ENCODE results near the gene TBC1D9B.

Gene TBC1D9B

DNA sequence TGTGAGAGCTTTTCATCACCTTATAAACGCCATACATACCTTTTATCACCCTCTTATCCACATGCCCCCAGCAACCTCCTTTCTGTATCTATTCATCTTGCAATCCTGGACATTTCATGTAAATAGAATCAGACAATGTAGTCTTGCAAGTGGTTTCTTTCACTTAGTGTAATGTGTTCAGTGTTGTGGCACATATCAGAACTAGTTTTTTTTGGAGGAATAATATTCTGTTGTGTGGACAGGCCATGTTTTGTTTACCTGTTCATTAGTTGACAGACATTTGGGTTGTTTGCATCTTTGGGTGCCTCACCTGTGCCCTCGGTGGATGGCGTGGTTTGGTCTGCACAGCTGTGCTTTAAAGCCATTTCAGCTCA lies 85.7 kb downstream of the TBC1D9B start:
- no peak for DNase-seq
- Histone ChIP-seq H3K18ac (ENCODE audit: low read length) (no peak overlapping the region), H2BK15ac (replicated peaks; ENCODE audit: low read depth) (no peak overlapping the region), H3K27me3 (ENCODE audit: insufficient read depth, low read length, poor library complexity) (no peaks in the 10 kb centered on the region), H2BK120ac (ENCODE audit: low read depth, low read length) (no peak overlapping the region), H2BK5ac (ENCODE audit: low read length) (no peak overlapping the region), H3K36me3 (ENCODE audit: control insufficient read depth, insufficient read depth, low read length) (peaks cover 7% of the 10 kb centered on the region), H3K4me3 (ENCODE audit: low read length) (no peak overlapping the region), H4K8ac (ENCODE audit: low read depth, low read length) (no peak overlapping the region), H3K79me2 (ENCODE audit: control insufficient read depth, insufficient read depth, low read length) (peaks cover 12% of the 10 kb centered on the region), H3K79me1 (ENCODE audit: low read length) (peaks cover 14% of the 10 kb centered on the region), H3K27ac (ENCODE audit: low read depth, low read length) (no peak overlapping the region), H4K5ac (ENCODE audit: low read length) (no peak overlapping the region), H3K23ac (ENCODE audit: low read length) (no peak overlapping the region), H3K4ac (ENCODE audit: low read depth, low read length) (no peak overlapping the region), H2AK5ac (ENCODE audit: low read length) (no peak overlapping the region), H3K4me1 (ENCODE audit: control insufficient read depth, low read depth, low read length) (peaks cover 14% of the 10 kb centered on the region), H3K9ac (ENCODE audit: low read length) (peak overlapping the region; percentile 31), H3K4me2 (ENCODE audit: low read length) (peak overlapping the region; percentile 30), H3K56ac (ENCODE audit: low read length) (peak overlapping the region; percentile 75)
- WGBS (ENCODE audit: extremely low coverage, insufficient coverage, low lambda C conversion rate), result no CpG with 5 or more reads among the region's 3 CpGs

DNA sequence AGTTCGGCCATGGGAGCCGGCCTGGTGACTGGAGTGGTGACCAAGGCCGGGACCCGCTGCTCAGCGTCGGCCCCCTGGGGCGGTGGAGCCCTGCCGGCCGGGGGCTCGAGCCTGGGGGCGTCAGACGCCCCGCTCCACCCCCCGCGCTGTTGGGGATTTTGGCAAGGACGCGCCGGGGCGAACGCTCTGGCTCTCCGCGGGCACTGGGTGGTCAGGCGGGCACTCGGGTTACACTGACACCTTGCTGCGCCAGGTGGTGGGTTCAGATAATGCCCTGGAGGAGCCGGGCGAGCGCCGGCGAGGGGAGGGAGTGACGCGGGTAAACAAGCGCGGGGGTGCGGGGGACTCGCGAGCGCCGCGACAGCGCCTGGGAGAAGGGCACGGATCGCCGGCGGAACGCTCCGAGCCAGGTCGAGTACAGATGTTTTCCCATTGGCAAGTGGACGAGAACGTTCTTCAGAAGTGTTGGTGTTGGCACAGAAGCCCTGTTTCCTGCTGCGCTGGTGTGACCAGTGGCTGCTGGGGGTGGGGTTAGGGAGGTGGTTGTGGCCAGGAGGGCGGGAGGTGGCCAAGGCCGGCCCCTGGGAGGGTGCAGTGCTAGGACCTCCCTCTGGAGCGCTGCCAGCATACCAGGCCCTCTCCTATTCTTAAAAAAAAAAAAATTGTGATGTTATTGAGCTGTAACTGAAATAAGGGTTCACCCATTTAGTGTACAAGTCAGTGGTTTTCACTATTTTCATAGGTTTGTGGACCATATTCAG lies 86.2 kb downstream of the TBC1D9B start:
- Histone ChIP-seq H2BK5ac (ENCODE audit: low read length) (no peak overlapping the region), H3K4ac (ENCODE audit: low read depth, low read length) (no peak overlapping the region), H3K4me2 (ENCODE audit: low read length) (peak overlapping the region; percentile 30), H3K56ac (ENCODE audit: low read length) (peak overlapping the region; percentile 94), H3K18ac (ENCODE audit: low read length) (peak overlapping the region; percentile 71), H3K27ac (ENCODE audit: low read depth, low read length) (peak overlapping the region; percentile 83), H2BK15ac (replicated peaks; ENCODE audit: low read depth) (no peak overlapping the region), H4K5ac (ENCODE audit: low read length) (no peak overlapping the region), H3K79me1 (ENCODE audit: low read length) (peaks cover 14% of the 10 kb centered on the region), H4K8ac (ENCODE audit: low read depth, low read length) (no peak overlapping the region), H3K79me2 (ENCODE audit: control insufficient read depth, insufficient read depth, low read length) (peaks cover 12% of the 10 kb centered on the region), H3K4me1 (ENCODE audit: control insufficient read depth, low read depth, low read length) (peaks cover 14% of the 10 kb centered on the region), H3K27me3 (ENCODE audit: insufficient read depth, low read length, poor library complexity) (no peaks in the 10 kb centered on the region), H3K9ac (ENCODE audit: low read length) (peak overlapping the region; percentile 96), H2BK120ac (ENCODE audit: low read depth, low read length) (no peak overlapping the region), H2AK5ac (ENCODE audit: low read length) (no peak overlapping the region), H3K4me3 (ENCODE audit: low read length) (peak overlapping the region; percentile 44), H3K36me3 (ENCODE audit: control insufficient read depth, insufficient read depth, low read length) (peaks cover 6% of the 10 kb centered on the region), H3K23ac (ENCODE audit: low read length) (peak overlapping the region; percentile 95)
- WGBS (ENCODE audit: extremely low coverage, insufficient coverage, low lambda C conversion rate), result no CpG with 5 or more reads among the region's 54 CpGs
- DNase-seq, result peak; percentile 90

DNA sequence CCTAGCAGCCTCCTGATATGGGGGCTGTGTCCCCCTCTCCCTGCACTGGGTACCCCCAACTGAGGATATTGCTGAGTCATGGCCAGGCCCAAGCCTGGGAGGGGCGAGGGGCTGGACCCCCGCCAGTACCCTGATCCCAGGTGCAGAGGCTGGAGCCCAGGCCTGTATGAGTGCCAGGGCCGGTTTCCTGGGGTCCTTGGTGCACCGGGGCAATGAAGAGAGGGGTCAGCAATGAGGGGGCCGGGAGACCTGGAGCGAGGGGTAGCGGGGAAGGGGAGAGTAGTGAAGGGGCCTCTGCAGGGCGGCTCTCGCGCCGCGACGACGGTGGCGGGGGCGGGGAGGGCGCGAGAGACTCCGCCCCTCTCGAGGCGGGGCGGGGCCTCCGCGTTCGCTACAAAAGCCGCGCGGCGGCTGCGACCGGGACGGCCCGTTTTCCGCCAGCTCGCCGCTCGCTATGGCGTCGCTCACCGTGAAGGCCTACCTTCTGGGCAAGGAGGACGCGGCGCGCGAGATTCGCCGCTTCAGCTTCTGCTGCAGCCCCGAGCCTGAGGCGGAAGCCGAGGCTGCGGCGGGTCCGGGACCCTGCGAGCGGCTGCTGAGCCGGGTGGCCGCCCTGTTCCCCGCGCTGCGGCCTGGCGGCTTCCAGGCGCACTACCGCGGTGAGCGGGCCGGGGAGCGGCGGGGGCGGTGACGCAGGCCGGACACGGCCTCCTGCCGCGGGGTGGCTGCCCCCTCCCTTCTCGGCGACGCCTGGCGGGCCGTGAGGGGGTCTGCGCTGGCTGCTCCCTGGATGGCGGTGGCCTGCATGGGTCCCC lies 87.0 kb downstream of the TBC1D9B start, which contains the start of gene SQSTM1:
Gene SQSTM1 (plus strand): TSS at position 423 of the 815 bp plus-strand sequence. CDS start 32 bp downstream, at position 455.
- Histone ChIP-seq H3K4me2 (ENCODE audit: low read length) (peak within 1 kb of the TSS; percentile 29), H3K79me2 (ENCODE audit: control insufficient read depth, insufficient read depth, low read length) (peaks cover 12% of the 10 kb centered on the region), H3K4me3 (ENCODE audit: low read length) (peak within 1 kb of the TSS; percentile 44), H3K23ac (ENCODE audit: low read length) (peak within 1 kb of the TSS; percentile 95), H2BK15ac (replicated peaks; ENCODE audit: low read depth) (no peak within 1 kb of the TSS), H3K18ac (ENCODE audit: low read length) (peak within 1 kb of the TSS; percentile 75), H3K27me3 (ENCODE audit: insufficient read depth, low read length, poor library complexity) (no peaks in the 10 kb centered on the region), H2BK120ac (ENCODE audit: low read depth, low read length) (peak within 1 kb of the TSS; percentile 62), H3K4me1 (ENCODE audit: control insufficient read depth, low read depth, low read length) (peaks cover 14% of the 10 kb centered on the region), H3K79me1 (ENCODE audit: low read length) (peaks cover 14% of the 10 kb centered on the region), H4K5ac (ENCODE audit: low read length) (no peak within 1 kb of the TSS), H3K56ac (ENCODE audit: low read length) (peak within 1 kb of the TSS; percentile 94), H2AK5ac (ENCODE audit: low read length) (peak within 1 kb of the TSS; percentile 47), H3K4ac (ENCODE audit: low read depth, low read length) (peak within 1 kb of the TSS; percentile 65), H2BK5ac (ENCODE audit: low read length) (peak within 1 kb of the TSS; percentile 72), H4K8ac (ENCODE audit: low read depth, low read length) (no peak within 1 kb of the TSS), H3K36me3 (ENCODE audit: control insufficient read depth, insufficient read depth, low read length) (peaks cover 6% of the 10 kb centered on the region), H3K27ac (ENCODE audit: low read depth, low read length) (peak within 1 kb of the TSS; percentile 83), H3K9ac (ENCODE audit: low read length) (peak within 1 kb of the TSS; percentile 96)
- WGBS (ENCODE audit: extremely low coverage, insufficient coverage, low lambda C conversion rate), result no CpG with 5 or more reads among the region's 81 CpGs
- DNase-seq, result peak; percentile 79

DNA sequence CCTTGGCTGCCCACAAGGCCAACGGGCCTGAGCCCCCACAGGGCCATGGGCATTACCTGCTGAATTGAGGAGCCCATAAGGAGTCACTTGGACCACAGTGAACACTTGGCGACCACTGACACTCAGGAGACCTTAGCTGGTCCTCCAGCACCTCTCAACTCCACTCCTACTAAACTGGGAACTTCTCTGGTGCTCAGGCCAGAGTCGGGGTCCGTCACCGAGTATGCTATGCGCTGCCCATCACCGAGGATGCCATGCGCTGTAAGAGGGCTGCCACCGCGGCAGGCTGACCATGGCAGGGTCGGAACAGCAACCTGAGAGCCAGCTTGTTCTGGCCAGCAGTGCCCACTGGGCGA lies 87.6 kb downstream of the TBC1D9B start:
- Histone ChIP-seq H2AK5ac (ENCODE audit: low read length) (peak overlapping the region; percentile 47), H3K4me1 (ENCODE audit: control insufficient read depth, low read depth, low read length) (peaks cover 14% of the 10 kb centered on the region)

DNA sequence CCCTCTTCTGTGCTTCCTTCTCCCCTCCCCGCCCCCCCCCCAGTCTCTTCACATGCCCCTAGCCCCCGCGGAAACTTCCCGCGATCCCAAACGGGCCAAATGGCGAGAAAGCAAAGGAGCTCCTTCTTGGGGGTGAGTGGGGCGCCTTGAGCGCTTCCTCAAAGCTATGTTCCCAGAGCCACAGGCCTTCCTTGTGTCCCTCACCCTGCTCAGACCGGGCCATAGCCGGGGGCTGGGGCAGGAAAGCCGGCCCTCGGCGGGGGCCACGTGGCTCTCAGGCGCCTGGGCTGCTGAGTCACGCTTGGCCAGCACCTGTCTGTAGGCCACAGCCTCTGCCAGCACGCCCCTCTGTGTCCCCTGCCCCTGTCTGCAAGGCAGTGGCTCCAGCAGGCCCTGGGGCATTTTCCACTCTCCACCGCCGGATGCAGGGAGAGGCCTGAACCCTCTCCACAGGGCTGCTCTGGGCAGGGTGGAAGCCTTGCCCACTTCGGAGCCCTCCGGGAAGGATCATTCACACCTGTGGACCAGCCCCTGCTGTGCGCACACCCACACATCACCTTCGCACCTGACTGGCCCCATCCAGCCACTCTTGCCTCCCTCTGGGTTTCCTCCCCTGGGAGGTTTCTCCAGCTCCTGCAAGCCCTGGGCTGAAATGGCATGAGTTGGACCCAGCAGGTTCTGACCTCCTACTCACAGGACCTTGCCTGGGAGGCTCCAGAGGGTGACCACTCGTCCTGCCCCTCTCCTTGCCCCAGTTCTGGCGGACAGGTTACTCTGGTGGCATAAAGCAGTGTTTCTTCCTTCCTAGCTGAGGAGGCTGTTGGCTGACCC lies 88.2 kb downstream of the TBC1D9B start:
- peaks cover 14% of the 10 kb centered on the region for H3K79me1 ChIP-seq (ENCODE audit: low read length)
- peak overlapping the region; percentile 92 for H3K4ac ChIP-seq (ENCODE audit: low read depth, low read length)
- H3K27ac ChIP-seq (ENCODE audit: low read depth, low read length), result peak overlapping the region; percentile 61
- H3K18ac ChIP-seq (ENCODE audit: low read length), result peak overlapping the region; percentile 75
- DNase-seq, result peak; percentile 94
- H4K5ac ChIP-seq (ENCODE audit: low read length), result no peak overlapping the region
- H3K36me3 ChIP-seq (ENCODE audit: control insufficient read depth, insufficient read depth, low read length), result peaks cover 3% of the 10 kb centered on the region
- peak overlapping the region; percentile 60 for H3K9ac ChIP-seq (ENCODE audit: low read length)
- H3K56ac ChIP-seq (ENCODE audit: low read length), result peak overlapping the region; percentile 47
- peak overlapping the region; percentile 72 for H2BK5ac ChIP-seq (ENCODE audit: low read length)
- no peaks in the 10 kb centered on the region for H3K27me3 ChIP-seq (ENCODE audit: insufficient read depth, low read length, poor library complexity)
- H2BK120ac ChIP-seq (ENCODE audit: low read depth, low read length), result peak overlapping the region; percentile 31
- H3K79me2 ChIP-seq (ENCODE audit: control insufficient read depth, insufficient read depth, low read length), result peaks cover 12% of the 10 kb centered on the region
- no peak overlapping the region for H4K8ac ChIP-seq (ENCODE audit: low read depth, low read length)
- no CpG with 5 or more reads among the region's 26 CpGs for WGBS (ENCODE audit: extremely low coverage, insufficient coverage, low lambda C conversion rate)
- peaks cover 14% of the 10 kb centered on the region for H3K4me1 ChIP-seq (ENCODE audit: control insufficient read depth, low read depth, low read length)
- H3K23ac ChIP-seq (ENCODE audit: low read length), result no peak overlapping the region
- H2BK15ac ChIP-seq (replicated peaks; ENCODE audit: low read depth), result no peak overlapping the region
- no peak overlapping the region for H3K4me3 ChIP-seq (ENCODE audit: low read length)
- H3K4me2 ChIP-seq (ENCODE audit: low read length), result no peak overlapping the region
- H2AK5ac ChIP-seq (ENCODE audit: low read length), result peak overlapping the region; percentile 47

More for the DNA sequence above, 87.6 kb downstream of the TBC1D9B start:
- no peak overlapping the region for H4K5ac ChIP-seq (ENCODE audit: low read length)
- no CpG with 5 or more reads among the region's 12 CpGs for WGBS (ENCODE audit: extremely low coverage, insufficient coverage, low lambda C conversion rate)
- peak overlapping the region; percentile 48 for H3K23ac ChIP-seq (ENCODE audit: low read length)
- peaks cover 12% of the 10 kb centered on the region for H3K79me2 ChIP-seq (ENCODE audit: control insufficient read depth, insufficient read depth, low read length)
- no peak overlapping the region for H3K4me3 ChIP-seq (ENCODE audit: low read length)
- peak overlapping the region; percentile 61 for H3K27ac ChIP-seq (ENCODE audit: low read depth, low read length)
- DNase-seq, result no peak
- peak overlapping the region; percentile 75 for H3K18ac ChIP-seq (ENCODE audit: low read length)
- H3K79me1 ChIP-seq (ENCODE audit: low read length), result peaks cover 14% of the 10 kb centered on the region
- no peak overlapping the region for H2BK15ac ChIP-seq (replicated peaks; ENCODE audit: low read depth)
- peak overlapping the region; percentile 60 for H3K9ac ChIP-seq (ENCODE audit: low read length)
- H3K27me3 ChIP-seq (ENCODE audit: insufficient read depth, low read length, poor library complexity), result no peaks in the 10 kb centered on the region
- H3K4ac ChIP-seq (ENCODE audit: low read depth, low read length), result peak overlapping the region; percentile 43
- H2BK120ac ChIP-seq (ENCODE audit: low read depth, low read length), result peak overlapping the region; percentile 62
- H3K4me2 ChIP-seq (ENCODE audit: low read length), result no peak overlapping the region
- H3K36me3 ChIP-seq (ENCODE audit: control insufficient read depth, insufficient read depth, low read length), result peaks cover 5% of the 10 kb centered on the region
- H3K56ac ChIP-seq (ENCODE audit: low read length), result peak overlapping the region; percentile 47
- H4K8ac ChIP-seq (ENCODE audit: low read depth, low read length), result no peak overlapping the region
- peak overlapping the region; percentile 72 for H2BK5ac ChIP-seq (ENCODE audit: low read length)
